ENCODE results near the gene COPG2. TPM values are rescaled to one million over a fixed set of nuclear protein-coding genes. Genes with fewer than 3 reads are reported as not detected.

COPG2 gene
- total RNA-seq, 1 experiment from 2014 or later: 50.9 TPM

DNA sequence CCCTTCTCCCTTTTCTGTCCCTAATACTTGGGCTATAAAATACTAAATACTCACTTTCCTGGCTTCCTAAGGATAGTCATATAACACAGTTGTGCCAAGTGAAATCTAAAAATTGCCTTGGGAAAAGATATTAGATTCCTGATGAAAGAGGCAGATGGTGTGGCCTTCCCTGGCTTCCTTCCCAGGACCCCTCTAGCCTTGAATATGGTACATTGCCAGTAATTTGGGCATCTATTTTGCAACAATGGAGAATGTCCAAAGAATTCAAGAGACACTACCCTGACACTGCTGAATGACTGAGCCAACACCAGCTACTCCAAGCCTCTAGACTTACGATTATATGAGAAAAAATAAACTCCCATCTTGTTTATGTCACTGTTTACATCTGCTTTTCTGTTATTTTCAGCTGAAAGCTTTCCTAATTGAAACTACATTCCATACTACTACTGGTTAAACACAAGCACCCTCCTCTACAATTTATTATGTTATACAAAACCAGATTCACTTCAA lies 17.9 kb downstream of the COPG2 start (continued):
- TF ChIP-seq, protein P1, sequence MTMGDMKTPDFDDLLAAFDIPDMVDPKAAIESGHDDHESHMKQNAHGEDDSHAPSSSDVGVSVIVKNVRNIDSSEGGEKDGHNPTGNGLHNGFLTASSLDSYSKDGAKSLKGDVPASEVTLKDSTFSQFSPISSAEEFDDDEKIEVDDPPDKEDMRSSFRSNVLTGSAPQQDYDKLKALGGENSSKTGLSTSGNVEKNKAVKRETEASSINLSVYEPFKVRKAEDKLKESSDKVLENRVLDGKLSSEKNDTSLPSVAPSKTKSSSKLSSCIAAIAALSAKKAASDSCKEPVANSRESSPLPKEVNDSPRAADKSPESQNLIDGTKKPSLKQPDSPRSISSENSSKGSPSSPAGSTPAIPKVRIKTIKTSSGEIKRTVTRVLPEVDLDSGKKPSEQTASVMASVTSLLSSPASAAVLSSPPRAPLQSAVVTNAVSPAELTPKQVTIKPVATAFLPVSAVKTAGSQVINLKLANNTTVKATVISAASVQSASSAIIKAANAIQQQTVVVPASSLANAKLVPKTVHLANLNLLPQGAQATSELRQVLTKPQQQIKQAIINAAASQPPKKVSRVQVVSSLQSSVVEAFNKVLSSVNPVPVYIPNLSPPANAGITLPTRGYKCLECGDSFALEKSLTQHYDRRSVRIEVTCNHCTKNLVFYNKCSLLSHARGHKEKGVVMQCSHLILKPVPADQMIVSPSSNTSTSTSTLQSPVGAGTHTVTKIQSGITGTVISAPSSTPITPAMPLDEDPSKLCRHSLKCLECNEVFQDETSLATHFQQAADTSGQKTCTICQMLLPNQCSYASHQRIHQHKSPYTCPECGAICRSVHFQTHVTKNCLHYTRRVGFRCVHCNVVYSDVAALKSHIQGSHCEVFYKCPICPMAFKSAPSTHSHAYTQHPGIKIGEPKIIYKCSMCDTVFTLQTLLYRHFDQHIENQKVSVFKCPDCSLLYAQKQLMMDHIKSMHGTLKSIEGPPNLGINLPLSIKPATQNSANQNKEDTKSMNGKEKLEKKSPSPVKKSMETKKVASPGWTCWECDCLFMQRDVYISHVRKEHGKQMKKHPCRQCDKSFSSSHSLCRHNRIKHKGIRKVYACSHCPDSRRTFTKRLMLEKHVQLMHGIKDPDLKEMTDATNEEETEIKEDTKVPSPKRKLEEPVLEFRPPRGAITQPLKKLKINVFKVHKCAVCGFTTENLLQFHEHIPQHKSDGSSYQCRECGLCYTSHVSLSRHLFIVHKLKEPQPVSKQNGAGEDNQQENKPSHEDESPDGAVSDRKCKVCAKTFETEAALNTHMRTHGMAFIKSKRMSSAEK (CRISPR knock-in tag; IDR thresholded peaks at IDR 0.05; ENCODE audit: borderline replicate concordance): no peak

DNA sequence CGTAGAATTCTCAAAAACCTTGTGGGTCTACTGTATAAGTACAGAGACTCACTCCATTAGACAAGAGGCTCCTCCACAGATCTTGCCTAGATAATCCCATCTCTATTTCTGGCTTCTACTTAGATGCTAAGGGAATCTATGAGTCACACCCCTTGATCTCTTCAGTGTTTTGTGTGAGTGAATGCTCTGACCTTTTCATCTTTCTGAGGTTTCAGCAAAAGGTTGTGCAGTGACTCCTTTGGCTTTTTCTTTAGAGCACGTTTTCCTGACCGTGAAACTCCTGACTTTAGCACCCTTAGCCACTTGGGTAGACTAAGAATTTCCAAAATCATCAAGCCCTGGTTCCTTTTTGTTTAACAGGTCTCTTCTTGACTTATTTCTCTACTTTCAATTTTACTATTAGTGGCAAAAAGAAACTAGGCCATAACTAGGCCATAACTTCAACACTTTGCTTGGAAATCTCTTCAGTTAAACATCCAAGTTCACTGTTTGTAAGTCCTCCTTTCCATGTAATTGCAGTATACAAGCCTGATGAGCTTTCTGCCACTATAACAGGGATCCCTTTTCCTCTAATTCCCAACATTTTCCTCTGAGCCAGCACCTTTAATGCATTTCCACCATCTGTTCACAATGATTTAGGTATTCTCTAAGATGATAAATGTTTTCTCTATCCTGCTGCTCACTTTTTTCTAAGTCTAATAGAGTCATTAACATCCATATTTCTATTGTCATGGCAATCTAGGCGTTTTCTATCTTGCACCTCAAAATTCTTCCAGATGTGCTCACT lies 19.4 kb downstream of the COPG2 start:
- H3K4me3 Mint-ChIP-seq: no peak overlapping the region
- no peaks in the 10 kb centered on the region for H3K27me3 Mint-ChIP-seq (ENCODE audit: low read depth)
- H3K4me1 Mint-ChIP-seq: no peaks in the 10 kb centered on the region
- ChIA-PET POLR2A (no interaction called here), CTCF (no interaction called here)
- no peak overlapping the region for H3K27ac Mint-ChIP-seq
- no peaks in the 10 kb centered on the region for H3K9me3 Mint-ChIP-seq
- DNase-seq (ENCODE audit: low spot score): no peak
- ATAC-seq: no peak
- H3K36me3 Mint-ChIP-seq: peaks cover 40% of the 10 kb centered on the region
- TF ChIP-seq ZNF232 (CRISPR knock-in tag; IDR thresholded peaks at IDR 0.05): no peak

DNA sequence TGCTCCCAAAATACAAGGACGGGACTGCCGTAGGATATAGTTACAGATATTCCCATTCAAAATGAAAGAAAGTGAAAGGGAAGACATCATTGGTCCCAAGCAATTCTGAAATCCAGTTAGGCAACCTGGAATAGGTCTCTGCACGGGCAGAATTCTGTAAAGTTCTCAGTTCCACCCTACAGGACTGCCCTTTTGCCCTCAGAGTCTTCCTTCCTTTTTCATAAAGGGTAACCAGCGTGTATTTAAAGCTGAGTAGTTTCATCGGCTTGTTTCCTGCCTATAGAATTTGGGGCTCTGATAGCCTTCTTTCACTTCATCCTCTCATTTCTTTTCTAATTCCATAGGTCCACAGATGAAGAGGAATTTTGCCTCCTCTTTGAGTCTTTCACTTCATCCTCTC lies 20.0 kb downstream of the COPG2 start:
- no peaks in the 10 kb centered on the region for H3K27me3 Mint-ChIP-seq (ENCODE audit: low read depth)
- ChIA-PET CTCF (no interaction called here), POLR2A (no interaction called here)
- H3K4me1 Mint-ChIP-seq: no peaks in the 10 kb centered on the region
- no peak for DNase-seq (ENCODE audit: low spot score)
- peaks cover 42% of the 10 kb centered on the region for H3K36me3 Mint-ChIP-seq
- no peak for ATAC-seq
- H3K27ac Mint-ChIP-seq: no peak overlapping the region
- H3K9me3 Mint-ChIP-seq: no peaks in the 10 kb centered on the region
- no peak for TF ChIP-seq NFATC4 (CRISPR knock-in tag; IDR thresholded peaks at IDR 0.05)
- H3K4me3 Mint-ChIP-seq: no peak overlapping the region

DNA sequence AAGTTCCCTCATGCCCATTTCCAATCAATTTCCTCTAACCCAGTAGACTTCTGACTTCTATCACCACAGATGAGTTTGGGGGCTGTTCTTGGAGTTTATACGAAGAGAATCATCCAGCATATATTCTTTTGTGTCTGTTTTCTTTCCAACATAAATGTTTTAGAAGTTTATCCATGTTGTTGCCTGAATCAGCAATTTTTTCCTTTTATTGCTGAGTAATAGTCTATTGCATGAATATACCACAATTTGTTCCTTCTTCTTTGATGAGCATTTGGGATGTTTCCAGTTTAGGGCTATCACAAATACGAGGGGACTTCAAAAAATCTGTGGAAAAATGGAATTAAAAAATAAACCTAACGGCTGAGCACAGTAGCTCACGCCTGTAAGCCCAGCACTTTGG lies 26.2 kb downstream of the COPG2 start:
- H3K4me3 Mint-ChIP-seq: no peak overlapping the region

More for the DNA sequence above, 26.2 kb downstream of the COPG2 start:
- H3K36me3 Mint-ChIP-seq: peaks cover 56% of the 10 kb centered on the region
- H3K27ac Mint-ChIP-seq: no peak overlapping the region
- no peaks in the 10 kb centered on the region; the same call in 1 of the 2 replicates for H3K27me3 Mint-ChIP-seq (ENCODE audit: low read depth)
- no peaks in the 10 kb centered on the region for H3K4me1 Mint-ChIP-seq
- TF ChIP-seq CREM (CRISPR knock-in tag; IDR thresholded peaks at IDR 0.05) (no peak), ZNF138 (CRISPR knock-in tag; conservative IDR thresholded peaks at IDR 0.05) (no peak), RELA (CRISPR knock-in tag; IDR thresholded peaks at IDR 0.05; ENCODE audit: borderline replicate concordance) (no peak), ZBTB21 (CRISPR knock-in tag; IDR thresholded peaks at IDR 0.05; ENCODE audit: borderline replicate concordance) (no peak), TEAD4 (CRISPR knock-in tag; IDR thresholded peaks at IDR 0.05) (no peak), SOX15 (CRISPR knock-in tag; IDR thresholded peaks at IDR 0.05) (no peak), JAZF1 (CRISPR knock-in tag; IDR thresholded peaks at IDR 0.05) (no peak), SMAD3 (CRISPR knock-in tag; IDR thresholded peaks at IDR 0.05; ENCODE audit: borderline replicate concordance) (no peak), NFYB (CRISPR knock-in tag; conservative IDR thresholded peaks at IDR 0.05; ENCODE audit: low read depth) (no peak)
- TF ChIP-seq, protein P2, sequence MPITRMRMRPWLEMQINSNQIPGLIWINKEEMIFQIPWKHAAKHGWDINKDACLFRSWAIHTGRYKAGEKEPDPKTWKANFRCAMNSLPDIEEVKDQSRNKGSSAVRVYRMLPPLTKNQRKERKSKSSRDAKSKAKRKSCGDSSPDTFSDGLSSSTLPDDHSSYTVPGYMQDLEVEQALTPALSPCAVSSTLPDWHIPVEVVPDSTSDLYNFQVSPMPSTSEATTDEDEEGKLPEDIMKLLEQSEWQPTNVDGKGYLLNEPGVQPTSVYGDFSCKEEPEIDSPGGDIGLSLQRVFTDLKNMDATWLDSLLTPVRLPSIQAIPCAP (CRISPR knock-in tag; IDR thresholded peaks at IDR 0.05): no peak
- TF ChIP-seq, protein P3, sequence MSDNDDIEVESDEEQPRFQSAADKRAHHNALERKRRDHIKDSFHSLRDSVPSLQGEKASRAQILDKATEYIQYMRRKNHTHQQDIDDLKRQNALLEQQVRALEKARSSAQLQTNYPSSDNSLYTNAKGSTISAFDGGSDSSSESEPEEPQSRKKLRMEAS (CRISPR knock-in tag; IDR thresholded peaks at IDR 0.05): no peak
- TF ChIP-seq, protein P4, sequence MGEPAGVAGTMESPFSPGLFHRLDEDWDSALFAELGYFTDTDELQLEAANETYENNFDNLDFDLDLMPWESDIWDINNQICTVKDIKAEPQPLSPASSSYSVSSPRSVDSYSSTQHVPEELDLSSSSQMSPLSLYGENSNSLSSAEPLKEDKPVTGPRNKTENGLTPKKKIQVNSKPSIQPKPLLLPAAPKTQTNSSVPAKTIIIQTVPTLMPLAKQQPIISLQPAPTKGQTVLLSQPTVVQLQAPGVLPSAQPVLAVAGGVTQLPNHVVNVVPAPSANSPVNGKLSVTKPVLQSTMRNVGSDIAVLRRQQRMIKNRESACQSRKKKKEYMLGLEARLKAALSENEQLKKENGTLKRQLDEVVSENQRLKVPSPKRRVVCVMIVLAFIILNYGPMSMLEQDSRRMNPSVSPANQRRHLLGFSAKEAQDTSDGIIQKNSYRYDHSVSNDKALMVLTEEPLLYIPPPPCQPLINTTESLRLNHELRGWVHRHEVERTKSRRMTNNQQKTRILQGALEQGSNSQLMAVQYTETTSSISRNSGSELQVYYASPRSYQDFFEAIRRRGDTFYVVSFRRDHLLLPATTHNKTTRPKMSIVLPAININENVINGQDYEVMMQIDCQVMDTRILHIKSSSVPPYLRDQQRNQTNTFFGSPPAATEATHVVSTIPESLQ (CRISPR knock-in tag; IDR thresholded peaks at IDR 0.05): no peak
- ChIA-PET POLR2A (no interaction called here), CTCF (no interaction called here)
- peaks cover 18% of the 10 kb centered on the region for H3K9me3 Mint-ChIP-seq
- ATAC-seq (no peak), DNase-seq (ENCODE audit: low spot score) (no peak)
